Mesendoderm (in vitro differentiated cells): ENCODE measurements around the gene LIPJ. TPM values are rescaled to one million over a fixed set of nuclear protein-coding genes. Genes with fewer than 3 reads are reported as not detected.

ENCODE experiments used
- DNase-seq: peaks from one replicate; pipeline ENCODE4 v3.0.0; 2013
- H2AK5ac ChIP-seq: 2 replicates; pipeline ENCODE4 v1.6.1; 2013; ENCODE audit warnings: low read length, inconsistent platforms
- H2BK120ac ChIP-seq: 2 replicates; pipeline ENCODE4 v1.6.1; 2013; ENCODE audit warnings: low read depth, mild to moderate bottlenecking, low read length, moderate library complexity, mixed read lengths
- H2BK15ac ChIP-seq: replicated peaks from 2 replicates; pipeline ENCODE4 v1.6.1; 2013; ENCODE audit warnings: low read depth, mild to moderate bottlenecking, moderate library complexity
- H2BK5ac ChIP-seq: 2 replicates; pipeline ENCODE4 v1.6.1; 2013; ENCODE audit warnings: low read length, inconsistent platforms
- H3K18ac ChIP-seq: 2 replicates; pipeline ENCODE4 v1.6.1; 2013; ENCODE audit warnings: mild to moderate bottlenecking, low read length, mixed read lengths
- H3K23ac ChIP-seq: one replicate; pipeline ENCODE4 v1.6.1; 2013; ENCODE audit warnings: low read length
- H3K27ac ChIP-seq: 2 replicates; pipeline ENCODE4 v1.5.1; 2013; ENCODE audit warnings: low read depth, mild to moderate bottlenecking, inconsistent platforms, low read length, moderate library complexity
- H3K27me3 ChIP-seq: 2 replicates; pipeline ENCODE4 v1.6.1; 2013; ENCODE audit warnings: low read length, control low read depth, mild to moderate bottlenecking, inconsistent platforms; ENCODE audit not compliant: insufficient read depth, poor library complexity
- H3K36me3 ChIP-seq: 2 replicates; pipeline ENCODE4 v1.6.1; 2013; ENCODE audit warnings: low read length, inconsistent platforms; ENCODE audit not compliant: control insufficient read depth, insufficient read depth
- H3K4ac ChIP-seq: one replicate; pipeline ENCODE4 v1.6.1; 2013; ENCODE audit warnings: low read depth, mild to moderate bottlenecking, low read length, moderate library complexity
- H3K4me1 ChIP-seq: 2 replicates; pipeline ENCODE4 v1.6.1; 2013; ENCODE audit warnings: low read depth, low read length, inconsistent platforms; ENCODE audit not compliant: control insufficient read depth
- H3K4me2 ChIP-seq: 2 replicates; pipeline ENCODE4 v1.6.1; 2013; ENCODE audit warnings: low read length
- H3K4me3 ChIP-seq: 2 replicates; pipeline ENCODE4 v1.5.1; 2013; ENCODE audit warnings: mild to moderate bottlenecking, low read length
- H3K56ac ChIP-seq: one replicate; pipeline ENCODE4 v1.6.1; 2013; ENCODE audit warnings: low read length
- H3K79me1 ChIP-seq: 2 replicates; pipeline ENCODE4 v1.6.1; 2013; ENCODE audit warnings: low read length, inconsistent platforms
- H3K79me2 ChIP-seq: 2 replicates; pipeline ENCODE4 v1.6.1; 2013; ENCODE audit warnings: mild to moderate bottlenecking, low read length; ENCODE audit not compliant: control insufficient read depth, insufficient read depth
- H3K9ac ChIP-seq: 2 replicates; pipeline ENCODE4 v1.6.1; 2013; ENCODE audit warnings: low read length, inconsistent platforms
- H4K5ac ChIP-seq: one replicate; pipeline ENCODE4 v1.6.1; 2013; ENCODE audit warnings: low read length
- H4K8ac ChIP-seq: one replicate; pipeline ENCODE4 v1.6.1; 2013; ENCODE audit warnings: low read depth, mild to moderate bottlenecking, control low read depth, low read length, moderate library complexity
- WGBS: extraction: QIAGEN DNeasy Blood & Tissue Kit; methylation state at CpG from one replicate; pipeline ENCODE4 v1.1.7; 2013; ENCODE audit warnings: low lambda C conversion rate, missing lambda C conversion rate; ENCODE audit not compliant: insufficient coverage; ENCODE audit errors: extremely low coverage; 5-methylcytosine and 5-hydroxymethylcytosine counted together
- polyA plus RNA-seq, 2 experiments: library from polyadenylated mRNA; stranded (reverse); fragments of 200-250 nt; gene quantifications; one replicate each; pipeline ENCODE4 v1.2.3, GENCODE V29; 2013

LIPJ gene, protein sequence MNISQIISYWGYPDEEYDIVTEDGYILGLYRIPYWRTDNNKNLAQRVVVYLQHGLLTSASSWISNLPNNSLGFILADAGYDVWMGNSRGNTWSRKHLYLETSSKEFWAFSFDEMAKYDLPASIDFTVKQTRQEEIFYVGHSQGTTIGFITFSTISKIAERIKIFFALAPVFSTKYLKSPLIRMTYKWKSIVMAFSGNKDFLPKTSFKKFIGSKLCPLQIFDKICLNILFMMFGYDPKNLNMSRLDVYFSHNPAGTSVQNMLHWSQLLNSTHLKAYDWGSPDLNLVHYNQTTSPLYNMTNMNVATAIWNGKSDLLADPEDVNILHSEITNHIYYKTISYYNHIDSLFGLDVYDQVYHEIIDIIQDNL
- polyA plus RNA-seq (2013, experiment 1 of 2): 0.04 TPM
- polyA plus RNA-seq (2013, experiment 2 of 2): 0.10 TPM

DNA sequence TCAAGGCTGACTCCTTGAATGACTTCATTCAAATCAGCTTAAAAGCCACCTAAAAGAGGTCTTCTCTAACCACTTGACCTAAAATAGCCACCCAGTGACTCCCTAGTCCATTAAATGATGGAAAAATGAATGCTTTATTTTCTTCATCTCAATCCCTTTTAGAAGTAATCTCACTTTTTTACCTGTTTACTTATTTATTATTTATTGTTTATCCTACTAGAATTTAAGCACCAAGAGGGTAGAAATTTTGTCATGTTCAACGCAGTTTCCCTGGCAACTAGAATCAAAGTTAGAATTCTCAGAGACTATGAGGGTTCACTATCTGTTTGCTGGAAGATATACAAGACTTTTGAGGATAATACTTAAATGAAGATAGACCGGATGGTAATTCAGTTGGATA is at the start of gene LIPJ:
LIPJ (plus strand) TSS at position 301 of the 400 bp plus-strand sequence. CDS start 3,926 bp downstream, outside the sequence.
- H3K4ac ChIP-seq: no peak within 1 kb of the TSS
- H3K79me1 ChIP-seq: no peaks in the 10 kb centered on the region
- H2AK5ac ChIP-seq: no peak within 1 kb of the TSS
- H4K5ac ChIP-seq: no peak within 1 kb of the TSS
- H3K4me2 ChIP-seq: no peak within 1 kb of the TSS
- no peaks in the 10 kb centered on the region for H3K79me2 ChIP-seq
- no peak within 1 kb of the TSS for H3K27ac ChIP-seq
- no peak within 1 kb of the TSS for H4K8ac ChIP-seq
- H3K27me3 ChIP-seq: no peaks in the 10 kb centered on the region
- H3K4me3 ChIP-seq: no peak within 1 kb of the TSS
- H3K18ac ChIP-seq: no peak within 1 kb of the TSS
- H3K4me1 ChIP-seq: no peaks in the 10 kb centered on the region
- H3K9ac ChIP-seq: no peak within 1 kb of the TSS
- DNase-seq: no peak
- H2BK120ac ChIP-seq: no peak within 1 kb of the TSS
- no CpG with 5 or more reads among the region's 2 CpGs for WGBS
- H3K56ac ChIP-seq: no peak within 1 kb of the TSS
- no peak within 1 kb of the TSS for H3K23ac ChIP-seq
- H3K36me3 ChIP-seq: no peaks in the 10 kb centered on the region
- no peak within 1 kb of the TSS for H2BK5ac ChIP-seq
- H2BK15ac ChIP-seq: no peak within 1 kb of the TSS

DNA sequence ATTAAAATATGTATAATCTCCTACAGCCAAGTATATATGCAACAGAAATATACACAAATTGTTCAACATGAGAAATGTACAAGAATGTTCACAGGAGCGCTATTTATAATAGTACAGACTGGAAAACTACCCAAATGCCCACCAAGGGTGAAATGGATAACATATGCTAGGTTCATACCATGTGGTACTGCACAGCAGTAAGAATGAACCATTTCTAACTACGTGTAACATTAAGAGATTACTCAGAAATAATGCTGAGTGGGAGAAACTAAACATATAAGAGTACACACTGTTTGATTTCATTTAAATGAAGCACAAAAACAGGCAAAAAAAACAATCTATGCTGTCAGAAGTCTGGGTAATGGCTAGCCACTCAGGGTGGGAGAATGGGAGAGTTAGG is 49.2 kb upstream of the LIPJ start:
- H3K36me3 ChIP-seq: no peaks in the 10 kb centered on the region
- no peak overlapping the region for H3K27ac ChIP-seq
- no peak overlapping the region for H3K23ac ChIP-seq
- H3K4me2 ChIP-seq: no peak overlapping the region
- H3K27me3 ChIP-seq: no peaks in the 10 kb centered on the region
- H4K8ac ChIP-seq: no peak overlapping the region
- no peak overlapping the region for H2AK5ac ChIP-seq
- no peaks in the 10 kb centered on the region for H3K4me1 ChIP-seq
- H2BK120ac ChIP-seq: no peak overlapping the region
- no peaks in the 10 kb centered on the region for H3K79me2 ChIP-seq
- no peak overlapping the region for H4K5ac ChIP-seq
- no CpG with 5 or more reads among the region's 2 CpGs for WGBS
- no peaks in the 10 kb centered on the region for H3K79me1 ChIP-seq
- H3K56ac ChIP-seq: no peak overlapping the region
- H3K9ac ChIP-seq: no peak overlapping the region
- H3K4me3 ChIP-seq: no peak overlapping the region
- H3K18ac ChIP-seq: no peak overlapping the region
- no peak for DNase-seq
- H2BK15ac ChIP-seq: no peak overlapping the region
- H2BK5ac ChIP-seq: no peak overlapping the region
- H3K4ac ChIP-seq: no peak overlapping the region

DNA sequence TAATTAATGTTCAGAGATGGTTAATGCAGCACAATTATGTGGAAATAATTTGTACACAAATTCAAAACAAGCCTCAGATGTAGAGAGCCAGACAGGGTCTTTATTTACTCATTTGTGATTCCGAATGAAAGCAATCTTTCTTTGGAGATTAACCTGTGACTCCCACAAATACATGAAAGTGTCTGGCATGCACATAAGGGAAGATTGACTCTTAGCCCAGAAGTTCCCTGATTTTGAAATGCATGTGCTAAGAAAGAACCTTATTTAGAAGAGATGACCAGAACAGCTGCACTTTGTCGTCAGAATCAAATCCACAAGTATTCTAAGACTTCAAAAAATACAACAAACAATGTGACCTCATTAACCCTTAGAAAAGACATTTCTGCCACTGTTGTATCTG is 48.5 kb upstream of the LIPJ start:
- Histone ChIP-seq H3K79me1 (no peaks in the 10 kb centered on the region), H3K79me2 (no peaks in the 10 kb centered on the region), H2AK5ac (no peak overlapping the region), H4K5ac (no peak overlapping the region), H3K36me3 (no peaks in the 10 kb centered on the region), H3K27ac (no peak overlapping the region), H3K4me2 (no peak overlapping the region), H3K4me3 (no peak overlapping the region), H3K18ac (no peak overlapping the region), H3K27me3 (no peaks in the 10 kb centered on the region), H2BK5ac (no peak overlapping the region), H2BK15ac (no peak overlapping the region), H3K9ac (no peak overlapping the region), H3K4me1 (no peaks in the 10 kb centered on the region), H3K4ac (no peak overlapping the region), H3K23ac (no peak overlapping the region), H2BK120ac (no peak overlapping the region), H3K56ac (no peak overlapping the region), H4K8ac (no peak overlapping the region)
- WGBS: no CpG with 5 or more reads among the region's 2 CpGs
- no peak for DNase-seq

DNA sequence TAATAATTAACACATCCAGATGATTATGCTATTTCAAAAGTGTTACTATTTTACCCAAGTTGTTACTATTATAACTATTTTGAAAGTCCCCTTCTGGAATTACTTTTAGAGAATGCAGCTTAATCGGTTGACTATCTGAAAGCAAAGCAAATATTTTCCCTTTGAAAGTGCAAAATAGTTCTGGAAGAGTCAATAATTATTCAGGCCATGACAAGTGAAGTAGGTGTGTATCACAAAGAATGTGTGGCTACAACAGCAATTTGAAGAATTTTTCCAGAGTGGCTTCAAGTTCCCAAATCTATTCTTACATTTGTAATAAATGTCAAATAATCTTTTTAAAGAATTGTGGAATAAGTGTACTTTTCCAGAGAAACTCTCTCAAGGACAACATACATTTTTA is 46.2 kb upstream of the LIPJ start:
- Histone ChIP-seq H3K23ac (no peak overlapping the region), H4K8ac (no peak overlapping the region), H2BK120ac (no peak overlapping the region), H3K27ac (no peak overlapping the region), H3K27me3 (no peaks in the 10 kb centered on the region), H3K36me3 (no peaks in the 10 kb centered on the region), H4K5ac (no peak overlapping the region), H3K56ac (no peak overlapping the region), H3K4me2 (no peak overlapping the region), H2BK15ac (no peak overlapping the region), H3K79me1 (no peaks in the 10 kb centered on the region), H3K4me3 (no peak overlapping the region), H3K79me2 (no peaks in the 10 kb centered on the region), H2AK5ac (no peak overlapping the region), H3K4me1 (no peaks in the 10 kb centered on the region), H3K18ac (no peak overlapping the region), H2BK5ac (no peak overlapping the region), H3K4ac (no peak overlapping the region), H3K9ac (no peak overlapping the region)
- whole genome bisulfite sequencing: no CpG with 5 or more reads among the region's 1 CpG
- no peak for DNase-seq

DNA sequence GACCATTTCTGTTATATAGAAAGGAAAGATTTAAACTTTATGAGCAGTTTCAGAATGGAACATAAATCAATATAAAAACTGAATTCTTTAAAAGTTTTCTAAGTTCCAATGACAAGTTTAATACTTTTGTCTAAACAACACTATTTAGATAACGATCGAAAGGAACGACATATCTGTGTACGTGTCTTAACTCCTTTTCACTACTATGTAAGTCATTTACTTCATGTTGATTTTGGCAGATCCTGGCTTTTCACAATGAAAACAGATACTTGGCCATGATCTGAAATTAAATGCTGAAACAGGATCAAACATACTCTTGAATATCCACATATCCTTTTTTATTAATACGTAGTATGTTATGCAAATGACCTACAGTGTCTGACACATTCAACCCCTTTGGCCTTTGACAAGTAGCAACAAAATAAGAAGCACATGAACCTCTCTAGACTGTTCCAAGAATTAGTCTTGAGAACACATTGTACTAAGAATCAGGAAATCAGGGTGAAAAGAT is 45.4 kb upstream of the LIPJ start:
- no peaks in the 10 kb centered on the region for H3K79me1 ChIP-seq
- no peaks in the 10 kb centered on the region for H3K36me3 ChIP-seq
- no peak overlapping the region for H3K56ac ChIP-seq
- H3K4ac ChIP-seq: no peak overlapping the region
- H2BK120ac ChIP-seq: no peak overlapping the region
- H2AK5ac ChIP-seq: no peak overlapping the region
- no peak overlapping the region for H3K18ac ChIP-seq
- H2BK15ac ChIP-seq: no peak overlapping the region
- no peaks in the 10 kb centered on the region for H3K27me3 ChIP-seq
- DNase-seq: no peak
- no peak overlapping the region for H3K9ac ChIP-seq
- WGBS: no CpG with 5 or more reads among the region's 5 CpGs
- H2BK5ac ChIP-seq: no peak overlapping the region
- no peak overlapping the region for H4K8ac ChIP-seq
- H4K5ac ChIP-seq: no peak overlapping the region
- no peaks in the 10 kb centered on the region for H3K4me1 ChIP-seq
- H3K4me2 ChIP-seq: no peak overlapping the region
- no peaks in the 10 kb centered on the region for H3K79me2 ChIP-seq
- no peak overlapping the region for H3K23ac ChIP-seq
- no peak overlapping the region for H3K27ac ChIP-seq
- H3K4me3 ChIP-seq: no peak overlapping the region
